B cell (primary cell): ENCODE data around the gene CTNNB1. TPM values are rescaled to one million over a fixed set of nuclear protein-coding genes. Genes with fewer than 3 reads are reported as not detected.

Source experiments
- ATAC-seq: fragments of 200-7000 bp; cut with Tn5 transposase; one replicate; pipeline ENCODE4 v1.10.0; 2021; ENCODE audit warnings: low read depth, mild to moderate bottlenecking, moderate number of reproducible peaks, moderate library complexity
- CTCF ChIA-PET: fragments of 350-600 bp; sonication (Branson Sonifier 250); formaldehyde crosslinking; loops from one replicate; lab custom pipeline; 2021; ENCODE audit warnings: antibody characterized with exemption, inconsistent platforms; lab: Charles Lee
- POLR2A ChIA-PET: fragments of 350-600 bp; sonication (Branson Sonifier 250); formaldehyde crosslinking; loops from one replicate; lab custom pipeline; 2021; ENCODE audit warnings: antibody characterized with exemption; lab: Charles Lee
- DNase-seq: peaks from one replicate; pipeline ENCODE4 v3.0.0; 2013
- H2AFZ ChIP-seq: 2 replicates; pipeline ENCODE4 v1.6.1; 2012; ENCODE audit warnings: mild to moderate bottlenecking, low read depth, low read length; ENCODE audit not compliant: insufficient read depth, poor library complexity, severe bottlenecking
- H3K27ac ChIP-seq, 2 donors: 1 replicate in 1 of 2; 2 replicates in 1 of 2; pipeline ENCODE4 v1.5.1; 2012 to 2013; ENCODE audit warnings: low read length in 2 of 2, mild to moderate bottlenecking in 2 of 2, moderate library complexity in 1 of 2
- H3K27me3 ChIP-seq, 4 experiments: fragments of 200-600 bp in 1 of 4; sonication (generic) in 1 of 4; replicated peaks in 1 of 4; 1 replicate in 2 of 4; 2 replicates in 2 of 4; pipeline versions ENCODE4 v1.6.1 to v1.7.0; 2013 to 2016; ENCODE audit warnings: low read length in 3 of 4, mild to moderate bottlenecking in 2 of 4, mixed read lengths in 1 of 4, moderate library complexity in 1 of 4; ENCODE audit not compliant: insufficient read depth in 4 of 4, control insufficient read depth in 3 of 4; ENCODE audit errors: control extremely low read depth in 1 of 4
- H3K36me3 ChIP-seq, 2 experiments: replicated peaks in 1 of 2; 1 replicate in 1 of 2; 2 replicates in 1 of 2; pipeline versions ENCODE4 v1.6.1 to v1.7.1; 2013; ENCODE audit warnings: low read length in 1 of 2; ENCODE audit not compliant: insufficient read depth in 2 of 2, control insufficient read depth in 1 of 2; ENCODE audit errors: control extremely low read depth in 1 of 2, extremely low read depth in 1 of 2
- H3K4me1 ChIP-seq, 2 donors: fragments of 200-600 bp in 1 of 2; sonication (generic) in 1 of 2; 1 replicate in 1 of 2; 2 replicates in 1 of 2; pipeline versions ENCODE4 v1.5.1 to v1.6.1; 2013 to 2017; ENCODE audit warnings: low read length in 2 of 2; ENCODE audit not compliant: control insufficient read depth in 2 of 2, insufficient read depth in 2 of 2
- H3K4me2 ChIP-seq: replicated peaks from 2 replicates; pipeline ENCODE3; 2012; ENCODE audit warnings: mild to moderate bottlenecking, low read depth, low read length; ENCODE audit not compliant: poor library complexity, severe bottlenecking
- H3K4me3 ChIP-seq, 5 experiments: fragments of 200-600 bp in 1 of 5; sonication (generic) in 1 of 5; 1 replicate in 3 of 5; 2 replicates in 2 of 5; pipeline versions ENCODE4 v1.5.1 to v1.7.0; 2011 to 2016; ENCODE audit warnings: low read length in 4 of 5, mild to moderate bottlenecking in 4 of 5, low read depth in 2 of 5, control low read depth in 1 of 5, moderate library complexity in 1 of 5; ENCODE audit not compliant: insufficient read depth in 1 of 5; ENCODE audit errors: control extremely low read depth in 1 of 5, extremely low read depth in 1 of 5
- H3K79me2 ChIP-seq: fragments of 200-600 bp; sonication (generic); one replicate; pipeline ENCODE4 v1.6.0; 2016; ENCODE audit warnings: low read length; ENCODE audit not compliant: control insufficient read depth, insufficient read depth
- H3K9ac ChIP-seq: fragments of 200-600 bp; sonication (generic); 2 replicates; pipeline ENCODE4 v1.6.1; 2017; ENCODE audit warnings: mild to moderate bottlenecking, low read length, moderate library complexity
- H3K9me3 ChIP-seq, 3 donors: one replicate each; pipeline versions ENCODE4 v1.6.1 to v1.7.1; 2013; ENCODE audit warnings: low read length in 2 of 3; ENCODE audit not compliant: control insufficient read depth in 2 of 3, insufficient read depth in 1 of 3; ENCODE audit errors: control extremely low read depth in 1 of 3
- H4K20me1 ChIP-seq: 2 replicates; pipeline ENCODE4 v1.6.0; 2012; ENCODE audit warnings: mild to moderate bottlenecking, low read length; ENCODE audit not compliant: insufficient read depth, control insufficient read depth, poor library complexity, severe bottlenecking
- H3K27ac Mint-ChIP-seq: one replicate; pipeline ENCODE4 v1.8.0; 2021; ENCODE audit warnings: mixed read lengths
- H3K27me3 Mint-ChIP-seq: one replicate; pipeline ENCODE4 v1.8.0; 2021; ENCODE audit warnings: mixed read lengths
- H3K4me1 Mint-ChIP-seq: one replicate; pipeline ENCODE4 v1.8.0; 2021; ENCODE audit warnings: mixed read lengths
- H3K4me3 Mint-ChIP-seq: one replicate; pipeline ENCODE4 v1.8.0; 2021; ENCODE audit warnings: mixed read lengths
- H3K9me3 Mint-ChIP-seq: one replicate; pipeline ENCODE4 v1.8.0; 2022; ENCODE audit warnings: mixed read lengths; ENCODE audit not compliant: insufficient read depth
- CTCF ChIP-seq: fragments of 200-600 bp; IDR thresholded peaks from one replicate; pipeline ENCODE4 v1.8.0; 2022; ENCODE audit warnings: antibody characterized with exemption, mild to moderate bottlenecking
- EZH2 ChIP-seq: IDR thresholded peaks from 2 replicates; pipeline ENCODE4 v1.6.1; 2012; ENCODE audit warnings: borderline replicate concordance, low read depth, mild to moderate bottlenecking, moderate library complexity, low read length; ENCODE audit not compliant: insufficient read depth, poor library complexity, severe bottlenecking
- WGBS: methylation state at CpG from one replicate; pipeline ENCODE4 v1.1.5; 2013; ENCODE audit warnings: missing lambda C conversion rate; ENCODE audit not compliant: insufficient coverage; 5-methylcytosine and 5-hydroxymethylcytosine counted together
- intact Hi-C: fragments of 100-400 bp; cut with micrococcal nuclease; formaldehyde crosslinking; loops from one replicate; pipeline ENCODE4 v1.10.0; 2022
- polyA plus RNA-seq: library from polyadenylated mRNA; depleted of rRNA; stranded (reverse); fragments of >200 nt; gene quantifications from 2 replicates; pipeline ENCODE4 v1.2.3, GENCODE V29; 2012
- total RNA-seq, 2 donors: library from RNA; stranded (reverse); fragments of 120-200 nt in 1 of 2; gene quantifications; 1 replicate in 1 of 2; 2 replicates in 1 of 2; pipeline versions ENCODE4 v1.2.3 to v1.2.4, GENCODE V29; 2013 to 2022

The CTNNB1 gene
- total and polyA plus RNA-seq, 2 donors (not counting 1 experiment from before 2014, with no cell fraction given), result 103 to 178 TPM

DNA sequence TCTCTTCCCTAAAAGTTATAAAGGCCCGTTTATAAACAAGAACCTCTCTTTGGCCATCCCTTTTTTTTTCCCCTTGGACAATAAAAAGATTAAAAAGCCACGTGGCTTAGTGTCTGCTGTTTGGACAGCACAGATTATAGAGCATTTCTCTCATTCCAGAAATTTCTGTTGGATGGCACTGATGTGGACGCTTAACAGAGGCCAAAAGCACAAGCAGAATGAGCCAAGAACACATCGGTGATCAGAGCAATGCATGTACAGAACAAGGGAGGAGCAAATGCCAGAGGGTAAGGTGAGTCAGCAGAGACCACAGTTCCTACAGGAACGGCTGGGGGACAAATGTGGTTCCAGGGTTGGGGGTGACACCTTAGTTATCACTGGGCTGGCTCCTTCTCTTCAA is 30.3 kb upstream of the CTNNB1 start:
- H3K4me1 Mint-ChIP-seq, result no peaks in the 10 kb centered on the region
- Histone ChIP-seq H3K4me2 (no peak overlapping the region), H3K79me2 (no peaks in the 10 kb centered on the region), H3K9me3 (no peaks in the 10 kb centered on the region), H3K4me1 (no peaks in the 10 kb centered on the region), H3K27me3 (no peaks in the 10 kb centered on the region), H3K9ac (no peak overlapping the region), H3K27ac (no peak overlapping the region), H3K4me3 (no peak overlapping the region), H2AFZ (no peak overlapping the region), H4K20me1 (no peaks in the 10 kb centered on the region), H3K36me3 (no peaks in the 10 kb centered on the region)
- peaks cover 32% of the 10 kb centered on the region for H3K27me3 Mint-ChIP-seq
- DNase-seq, result no peak
- no peak overlapping the region for H3K4me3 Mint-ChIP-seq
- ChIA-PET CTCF (no interaction called here), POLR2A (no interaction called here)
- no peaks in the 10 kb centered on the region for H3K9me3 Mint-ChIP-seq
- no peak for ATAC-seq
- H3K27ac Mint-ChIP-seq, result no peak overlapping the region
- TF ChIP-seq EZH2 (no peak), CTCF (no peak)
- 93% methylated on average over 3 of the region's 5 CpGs for WGBS
- intact Hi-C loops, result no loop called here

DNA sequence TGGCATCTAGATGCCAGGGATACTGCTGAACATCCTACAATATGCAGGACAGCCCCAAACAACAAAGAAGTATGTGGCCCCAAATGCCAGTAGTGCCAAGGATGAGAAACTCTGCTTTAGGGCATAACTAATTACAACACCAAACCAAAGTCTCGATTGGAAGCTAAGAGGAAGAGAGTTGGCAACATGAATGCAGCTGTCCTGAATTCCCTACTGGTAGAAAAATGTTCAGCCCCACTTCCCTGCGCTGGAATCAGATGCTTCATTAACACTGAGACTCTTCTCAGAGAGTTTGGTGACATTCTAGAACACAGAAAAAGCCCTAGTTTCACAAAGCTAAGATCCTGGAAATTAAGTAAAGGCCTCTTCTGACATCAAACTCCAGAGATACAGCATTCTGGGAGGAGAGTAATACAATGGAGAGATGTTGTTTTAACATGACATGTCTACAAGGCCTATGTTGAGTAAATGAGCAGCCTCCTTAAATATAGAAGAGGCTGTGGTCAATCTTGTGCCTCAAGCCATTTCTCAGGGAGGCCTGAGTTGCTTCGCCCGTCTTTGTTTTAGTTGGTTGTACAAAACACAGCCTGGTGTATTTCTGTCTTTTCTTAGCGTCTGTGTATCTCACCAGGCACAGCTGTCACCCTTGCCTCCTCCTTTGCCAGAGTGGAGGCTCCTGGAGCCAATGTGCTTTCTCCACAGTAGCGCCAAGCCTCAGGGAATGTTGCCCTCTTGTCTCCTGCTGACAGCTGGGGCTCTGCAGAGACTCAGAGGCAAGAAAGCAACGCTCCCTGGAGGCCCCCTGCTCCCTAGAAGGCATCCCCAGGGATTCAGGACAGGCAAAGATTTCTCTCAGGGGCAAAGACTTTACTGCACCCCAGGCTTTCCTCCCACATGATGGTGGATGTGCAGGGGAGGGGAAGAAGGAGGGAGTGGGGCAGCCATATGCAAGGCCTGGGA is 25.1 kb upstream of the CTNNB1 start:
- DNase-seq, result no peak
- TF ChIP-seq CTCF (no peak), EZH2 (no peak)
- H3K27me3 Mint-ChIP-seq, result peaks cover 24% of the 10 kb centered on the region
- intact Hi-C loops, result no loop called here
- no peak overlapping the region for H3K4me3 Mint-ChIP-seq
- H3K27ac ChIP-seq, result no peak overlapping the region
- no peaks in the 10 kb centered on the region for H3K4me1 ChIP-seq
- POLR2A ChIA-PET, result no interaction called here
- H2AFZ ChIP-seq, result no peak overlapping the region
- CTCF ChIA-PET, result no interaction called here
- no peak overlapping the region for H3K27ac Mint-ChIP-seq
- H3K36me3 ChIP-seq, result no peaks in the 10 kb centered on the region
- H3K27me3 ChIP-seq, result peaks cover 0 to 5% (median 0%) of the 10 kb centered on the region in 4 experiments
- H4K20me1 ChIP-seq, result no peaks in the 10 kb centered on the region
- no peaks in the 10 kb centered on the region for H3K4me1 Mint-ChIP-seq
- no peaks in the 10 kb centered on the region for H3K9me3 Mint-ChIP-seq
- ATAC-seq, result no peak
- no peaks in the 10 kb centered on the region for H3K79me2 ChIP-seq
- H3K9me3 ChIP-seq, result no peaks in the 10 kb centered on the region
- 91% methylated on average over 7 of the region's 7 CpGs for WGBS
- no peak overlapping the region for H3K4me2 ChIP-seq
- no peak overlapping the region for H3K9ac ChIP-seq
- H3K4me3 ChIP-seq, result no peak overlapping the region
